Measurements from ENCODE around the gene RMND1.

The RMND1 gene

GRCh38 chr6:151425561-151425960 is 26.4 kb downstream of the RMND1 start:
- ATAC-seq (replicated peaks) (no peak), DNase-seq (no peak)
- Mint-ChIP-seq H3K36me3 (peaks cover 30 to 42% of the 10 kb centered on the region in 2 donors), H3K4me1 (no peaks in the 10 kb centered on the region), H3K27me3 (no peaks in the 10 kb centered on the region), H3K4me3 (no peak overlapping the region), H3K9me3 (no peaks in the 10 kb centered on the region), H3K27ac (no peak overlapping the region)

- DNase-seq (no peak), ATAC-seq (replicated peaks) (no peak)
- peaks cover 28 to 31% of the 10 kb centered on the region in 2 donors for H3K36me3 Mint-ChIP-seq
- H3K27ac Mint-ChIP-seq = no peak overlapping the region
- no peaks in the 10 kb centered on the region for H3K9me3 Mint-ChIP-seq
- H3K4me3 Mint-ChIP-seq = no peak overlapping the region
- H3K4me1 Mint-ChIP-seq = no peaks in the 10 kb centered on the region
- H3K27me3 Mint-ChIP-seq = no peaks in the 10 kb centered on the region
Observed at GRCh38 chr6:151422981-151423380, 28.9 kb downstream of the RMND1 start.

GRCh38 chr6:151417477-151417876 is 34.4 kb downstream of the RMND1 start:
- peaks cover 42 to 47% of the 10 kb centered on the region in 2 donors for H3K36me3 Mint-ChIP-seq
- H3K4me3 Mint-ChIP-seq = no peak overlapping the region
- no peak for DNase-seq
- ATAC-seq (replicated peaks) = no peak
- H3K27me3 Mint-ChIP-seq = no peaks in the 10 kb centered on the region
- peaks cover 5 to 8% of the 10 kb centered on the region in 2 donors for H3K9me3 Mint-ChIP-seq
- H3K27ac Mint-ChIP-seq = no peak overlapping the region
- peaks cover 4 to 19% of the 10 kb centered on the region in 2 donors for H3K4me1 Mint-ChIP-seq

DNA sequence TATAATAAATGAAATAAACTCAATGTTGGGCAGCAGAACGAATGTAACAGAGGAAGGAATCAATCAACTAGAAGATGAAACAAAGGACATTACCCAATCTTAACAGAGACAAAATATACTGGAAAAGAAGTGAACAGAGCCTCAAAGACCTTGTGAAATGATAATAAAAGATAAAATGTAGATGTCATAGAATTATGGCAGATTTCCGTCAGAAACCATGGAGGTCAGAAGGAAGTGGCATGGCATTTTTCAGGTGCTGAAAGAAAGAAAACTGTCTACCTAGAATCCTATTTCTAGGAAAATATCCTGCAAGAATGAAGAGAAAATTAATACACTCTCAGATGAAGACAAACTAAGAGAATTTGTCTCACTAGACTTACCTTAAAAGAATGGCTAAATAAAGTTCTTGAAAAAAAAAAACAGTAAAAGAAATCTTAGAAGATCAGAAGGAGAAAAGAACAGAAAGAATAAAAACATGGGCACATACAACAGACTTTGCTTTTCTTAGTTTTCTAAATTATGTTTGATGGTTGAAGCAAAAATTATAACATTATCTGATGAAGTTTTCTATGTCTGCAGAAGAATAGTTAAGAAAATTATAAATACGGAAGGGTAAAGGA is 37.2 kb downstream of the RMND1 start:
- DNase-seq = no peak
- H3K27ac Mint-ChIP-seq = no peak overlapping the region
- H3K27me3 Mint-ChIP-seq = no peaks in the 10 kb centered on the region
- ATAC-seq (replicated peaks) = no peak
- peaks cover 8 to 26% of the 10 kb centered on the region in 2 donors for H3K4me1 Mint-ChIP-seq
- H3K9me3 Mint-ChIP-seq = peaks cover 5 to 9% of the 10 kb centered on the region in 2 donors
- no peak overlapping the region for H3K4me3 Mint-ChIP-seq
- H3K36me3 Mint-ChIP-seq = peaks cover 58 to 64% of the 10 kb centered on the region in 2 donors

GRCh38 chr6:151413372-151414145 is 38.4 kb downstream of the RMND1 start:
- no peak overlapping the region for H3K4me3 Mint-ChIP-seq
- no peak for ATAC-seq (replicated peaks)
- H3K27ac Mint-ChIP-seq = peak overlapping the region; percentile 28
- H3K9me3 Mint-ChIP-seq = peaks cover 6 to 13% of the 10 kb centered on the region in 2 donors
- peaks cover 67 to 75% of the 10 kb centered on the region in 2 donors for H3K36me3 Mint-ChIP-seq
- peaks cover 20 to 38% of the 10 kb centered on the region in 2 donors for H3K4me1 Mint-ChIP-seq
- DNase-seq = no peak
- H3K27me3 Mint-ChIP-seq = no peaks in the 10 kb centered on the region

- Mint-ChIP-seq H3K4me3 (no peak overlapping the region), H3K27me3 (no peaks in the 10 kb centered on the region), H3K4me1 (peaks cover 22 to 43% of the 10 kb centered on the region in 2 donors), H3K9me3 (peaks cover 6 to 13% of the 10 kb centered on the region in 2 donors), H3K36me3 (peaks cover 69 to 78% of the 10 kb centered on the region in 2 donors), H3K27ac (peak overlapping the region; percentile 60)
- DNase-seq (no peak), ATAC-seq (replicated peaks) (peak; percentile 72 to 73)
Observed at GRCh38 chr6:151412909-151413308, 39.0 kb downstream of the RMND1 start.

GRCh38 chr6:151409679-151410078 is 42.2 kb downstream of the RMND1 start:
- ATAC-seq (replicated peaks) = no peak
- H3K9me3 Mint-ChIP-seq = peaks cover 3 to 10% of the 10 kb centered on the region in 2 donors
- no peaks in the 10 kb centered on the region for H3K27me3 Mint-ChIP-seq
- H3K4me1 Mint-ChIP-seq = peaks cover 27 to 55% of the 10 kb centered on the region in 2 donors
- H3K27ac Mint-ChIP-seq = peak overlapping the region; percentile 88
- peak overlapping the region; percentile 54 to 69 for H3K4me3 Mint-ChIP-seq
- peaks cover 60 to 73% of the 10 kb centered on the region in 2 donors for H3K36me3 Mint-ChIP-seq
- no peak for DNase-seq

GRCh38 chr6:151409260-151409659 is 42.7 kb downstream of the RMND1 start:
- ATAC-seq (replicated peaks) (peak; percentile 85 to 87), DNase-seq (no peak)
- H3K27ac Mint-ChIP-seq = peak overlapping the region; percentile 88
- H3K9me3 Mint-ChIP-seq = peaks cover 3 to 10% of the 10 kb centered on the region in 2 donors
- no peaks in the 10 kb centered on the region for H3K27me3 Mint-ChIP-seq
- H3K36me3 Mint-ChIP-seq = peaks cover 56 to 69% of the 10 kb centered on the region in 2 donors
- peaks cover 27 to 55% of the 10 kb centered on the region in 2 donors for H3K4me1 Mint-ChIP-seq
- H3K4me3 Mint-ChIP-seq = peak overlapping the region; percentile 54 to 69

DNA sequence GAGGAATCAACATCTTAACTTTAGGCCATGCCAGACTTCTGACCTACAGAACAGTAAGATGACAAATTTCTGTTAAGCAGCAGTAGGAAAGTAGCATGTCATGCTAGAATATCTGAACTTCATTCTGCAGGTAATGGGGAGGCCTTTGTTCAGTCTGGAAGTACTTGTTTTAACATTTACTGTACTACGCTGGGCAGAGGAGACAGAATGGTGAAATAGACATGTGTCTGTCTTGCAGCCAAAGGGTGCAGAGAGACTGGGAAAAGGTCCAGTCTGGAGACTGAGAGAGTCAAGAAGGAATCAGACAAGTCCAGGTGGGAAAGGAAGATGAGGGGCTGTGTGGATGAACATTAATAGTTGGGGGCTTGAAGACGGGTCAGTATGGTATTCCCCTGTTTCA is 43.1 kb downstream of the RMND1 start:
- no peak for DNase-seq
- Mint-ChIP-seq H3K9me3 (peaks cover 3 to 10% of the 10 kb centered on the region in 2 donors), H3K36me3 (peaks cover 52 to 65% of the 10 kb centered on the region in 2 donors), H3K4me3 (peak overlapping the region; percentile 25 to 50), H3K4me1 (peaks cover 27 to 55% of the 10 kb centered on the region in 2 donors), H3K27me3 (no peaks in the 10 kb centered on the region), H3K27ac (peak overlapping the region; percentile 88)
- ATAC-seq (replicated peaks) = peak; percentile 8 to 14

DNA sequence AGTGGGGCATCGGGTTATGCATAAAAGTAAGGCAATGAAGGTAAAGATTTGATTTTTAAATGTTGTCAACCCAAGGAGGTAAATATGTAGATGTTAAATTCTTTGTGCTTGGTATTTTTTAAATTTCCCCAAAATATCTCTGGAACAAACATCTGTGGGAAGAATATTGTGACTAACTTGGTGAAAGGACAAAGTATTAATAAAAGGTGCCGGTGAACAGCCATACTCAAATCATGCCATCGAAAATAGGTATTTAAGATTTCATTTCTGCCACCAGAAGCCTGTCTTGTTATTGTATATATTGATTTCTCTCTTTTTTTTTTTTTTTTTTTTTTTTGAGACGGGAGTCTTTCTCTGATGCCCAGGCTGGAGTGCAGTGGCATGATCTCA is 48.0 kb downstream of the RMND1 start:
- Mint-ChIP-seq H3K27me3 (no peaks in the 10 kb centered on the region), H3K36me3 (peaks cover 31 to 46% of the 10 kb centered on the region in 2 donors), H3K9me3 (no peaks in the 10 kb centered on the region), H3K4me1 (peaks cover 19 to 34% of the 10 kb centered on the region in 2 donors), H3K4me3 (no peak overlapping the region), H3K27ac (no peak overlapping the region)
- DNase-seq (no peak), ATAC-seq (replicated peaks) (no peak)

GRCh38 chr6:151402228-151402627 is 49.7 kb downstream of the RMND1 start:
- no peak overlapping the region for H3K4me3 Mint-ChIP-seq
- no peak overlapping the region for H3K27ac Mint-ChIP-seq
- H3K36me3 Mint-ChIP-seq = peaks cover 23 to 32% of the 10 kb centered on the region in 2 donors
- peaks cover 11 to 24% of the 10 kb centered on the region in 2 donors for H3K4me1 Mint-ChIP-seq
- no peak for ATAC-seq (replicated peaks)
- DNase-seq = no peak
- H3K27me3 Mint-ChIP-seq = no peaks in the 10 kb centered on the region
- no peaks in the 10 kb centered on the region for H3K9me3 Mint-ChIP-seq

- Mint-ChIP-seq H3K36me3 (peaks cover 17 to 28% of the 10 kb centered on the region in 2 donors), H3K4me1 (peaks cover 14 to 24% of the 10 kb centered on the region in 2 donors), H3K27ac (no peak overlapping the region), H3K27me3 (no peaks in the 10 kb centered on the region), H3K9me3 (no peaks in the 10 kb centered on the region), H3K4me3 (no peak overlapping the region)
- DNase-seq = no peak
- ATAC-seq (replicated peaks) = no peak
Observed at GRCh38 chr6:151400473-151400872, 51.5 kb downstream of the RMND1 start.

GRCh38 chr6:151399679-151400078 is 52.2 kb downstream of the RMND1 start:
- DNase-seq (no peak), ATAC-seq (replicated peaks) (no peak)
- Mint-ChIP-seq H3K9me3 (no peaks in the 10 kb centered on the region), H3K4me1 (peaks cover 14 to 29% of the 10 kb centered on the region in 2 donors), H3K27me3 (no peaks in the 10 kb centered on the region), H3K27ac (no peak overlapping the region), H3K36me3 (peaks cover 17 to 30% of the 10 kb centered on the region in 2 donors), H3K4me3 (no peak overlapping the region)

- DNase-seq (no peak), ATAC-seq (replicated peaks) (no peak)
- no peaks in the 10 kb centered on the region for H3K9me3 Mint-ChIP-seq
- peak overlapping the region; percentile 63 to 97 for H3K4me3 Mint-ChIP-seq
- peaks cover 14 to 29% of the 10 kb centered on the region in 2 donors for H3K36me3 Mint-ChIP-seq
- H3K27ac Mint-ChIP-seq = peak overlapping the region; percentile 85
- H3K4me1 Mint-ChIP-seq = peaks cover 23 to 50% of the 10 kb centered on the region in 2 donors
- no peaks in the 10 kb centered on the region for H3K27me3 Mint-ChIP-seq
Observed at GRCh38 chr6:151393410-151393809, 58.5 kb downstream of the RMND1 start.

GRCh38 chr6:151392427-151392826 is 59.5 kb downstream of the RMND1 start:
- Mint-ChIP-seq H3K27ac (peak overlapping the region; percentile 98), H3K27me3 (no peaks in the 10 kb centered on the region), H3K4me3 (peak overlapping the region; percentile 92 to 97), H3K36me3 (peaks cover 12 to 29% of the 10 kb centered on the region in 2 donors), H3K9me3 (no peaks in the 10 kb centered on the region), H3K4me1 (peaks cover 23 to 46% of the 10 kb centered on the region in 2 donors)
- DNase-seq = no peak
- ATAC-seq (replicated peaks) = no peak
